PC-3 (cell line): Measurements from ENCODE around the gene SLC31A2. TPM values are rescaled to one million over a fixed set of nuclear protein-coding genes. Genes with fewer than 3 reads are reported as not detected.

Source experiments
- ATAC-seq: fragments of 200-7000 bp; cut with Tn5 transposase; 2 replicates; pipeline ENCODE4 v1.9.1; 2020; ENCODE audit warnings: mild to moderate bottlenecking, moderate library complexity
- BruUV-seq: library from RNA; stranded (reverse); fragments of 400-500 nt; replicated peaks from 2 replicates; lab custom pipeline; 2021; lab: Mats Ljungman, UMichigan
- CTCF ChIA-PET: fragments of 300-600 bp; sonication (Branson Sonifier 250); formaldehyde crosslinking; loops from one replicate; lab custom pipeline; 2022; ENCODE audit warnings: antibody characterized with exemption; lab: Charles Lee
- POLR2A ChIA-PET: fragments of 300-600 bp; sonication (Branson Sonifier 250); formaldehyde crosslinking; loops from one replicate; lab custom pipeline; 2022; ENCODE audit warnings: antibody characterized with exemption; ENCODE audit not compliant: unreplicated experiment; lab: Charles Lee
- DNase-seq: peaks from one replicate; pipeline ENCODE4 v3.0.0-alpha.2; 2015
- H2AFZ ChIP-seq: fragments of 300-600 bp; sonication (generic); 2 replicates; pipeline ENCODE4 v1.6.0; 2016; ENCODE audit warnings: antibody characterized with exemption, low read length
- H3F3A ChIP-seq: fragments of 300-600 bp; sonication (generic); one replicate; pipeline ENCODE4 v1.6.0; 2017; ENCODE audit warnings: antibody characterized with exemption, low read length, control low read depth, mild to moderate bottlenecking; ENCODE audit not compliant: unreplicated experiment
- H3K27ac ChIP-seq: fragments of 300-600 bp; sonication (generic); 2 replicates; pipeline ENCODE4 v1.5.1; 2016; ENCODE audit warnings: mild to moderate bottlenecking, low read length
- H3K27me3 ChIP-seq: fragments of 300-600 bp; sonication (generic); 2 replicates; pipeline ENCODE4 v1.6.1; 2016; ENCODE audit warnings: low read length, mixed read lengths
- H3K36me3 ChIP-seq: fragments of 300-600 bp; sonication (generic); 2 replicates; pipeline ENCODE4 v1.6.1; 2016; ENCODE audit warnings: low read depth, mixed run types, low read length, mixed read lengths
- H3K4me1 ChIP-seq: fragments of 300-600 bp; sonication (generic); 2 replicates; pipeline ENCODE4 v1.5.1; 2016; ENCODE audit warnings: low read length; ENCODE audit not compliant: insufficient read depth
- H3K4me2 ChIP-seq: fragments of 300-600 bp; sonication (generic); 2 replicates; pipeline ENCODE4 v1.6.0; 2016; ENCODE audit warnings: low read length
- H3K4me3 ChIP-seq: fragments of 300-600 bp; sonication (generic); 2 replicates; pipeline ENCODE4 v1.5.1; 2016; ENCODE audit warnings: mild to moderate bottlenecking, low read length, mixed read lengths
- H3K79me2 ChIP-seq: fragments of 300-600 bp; sonication (generic); 2 replicates; pipeline ENCODE4 v1.6.1; 2017; ENCODE audit warnings: low read length, mixed read lengths
- H3K9ac ChIP-seq: fragments of 300-600 bp; sonication (generic); 2 replicates; pipeline ENCODE4 v1.6.0; 2016; ENCODE audit warnings: mild to moderate bottlenecking, low read length
- H3K9me2 ChIP-seq: fragments of 300-600 bp; sonication (generic); replicated peaks from 2 replicates; pipeline ENCODE4 v1.6.1; 2016; ENCODE audit warnings: mixed run types, low read length, mixed read lengths
- H3K9me3 ChIP-seq: fragments of 300-600 bp; sonication (generic); 2 replicates; pipeline ENCODE4 v1.6.1; 2016; ENCODE audit warnings: low read length, mixed read lengths
- H4K20me1 ChIP-seq: fragments of 300-600 bp; sonication (generic); 2 replicates; pipeline ENCODE4 v1.6.1; 2016; ENCODE audit warnings: low read length, mixed read lengths
- EZH2 ChIP-seq: fragments of 300-600 bp; sonication (generic); IDR thresholded peaks from one replicate; pipeline ENCODE4 v1.6.1; 2017; ENCODE audit warnings: antibody characterized with exemption, mild to moderate bottlenecking, low read length; ENCODE audit not compliant: unreplicated experiment
- EZH2phosphoT487 ChIP-seq: fragments of 300-600 bp; sonication (generic); IDR thresholded peaks from 2 replicates; pipeline ENCODE4 v1.6.1; 2018; ENCODE audit warnings: mild to moderate bottlenecking, antibody characterized with exemption, low read length, borderline replicate concordance
- intact Hi-C: fragments of 100-400 bp; cut with micrococcal nuclease; formaldehyde crosslinking; loops from 2 replicates; pipeline ENCODE4 v1.9.0; 2023
- total RNA-seq: library from RNA; depleted of rRNA; stranded (reverse); fragments of >200 nt; gene quantifications from 2 replicates; pipeline ENCODE4 v1.2.3, GENCODE V29; 2014
- TF ChIP-seq, protein P1 (sequence below): fragments of 300-600 bp; sonication (generic); conservative IDR thresholded peaks from 2 replicates; pipeline ENCODE4 v1.5.1; 2017; ENCODE audit warnings: antibody characterized with exemption, low read depth, mild to moderate bottlenecking, low read length

SLC31A2 gene
- total RNA-seq, 1 experiment from 2014 or later = 3.6 TPM

DNA sequence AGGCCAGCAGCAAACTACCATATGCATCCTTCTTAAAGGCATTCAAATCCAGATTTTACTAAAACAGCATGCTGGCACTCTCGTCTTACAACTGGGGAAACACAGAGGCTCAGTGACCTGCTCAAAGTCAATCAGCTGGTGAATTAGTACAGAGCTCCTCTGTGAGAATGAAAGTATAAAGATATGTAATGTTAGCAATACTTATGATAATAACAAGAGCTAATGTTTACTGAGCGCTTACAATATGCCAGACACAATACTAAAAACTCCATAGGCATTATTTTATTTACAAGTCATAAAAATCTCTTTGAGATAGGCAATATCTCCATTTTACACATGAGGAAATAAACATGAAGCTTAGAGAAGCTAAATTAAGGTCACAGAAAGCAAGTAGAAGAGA, 41.6 kb downstream of the SLC31A2 start:
- no peak for ATAC-seq
- CTCF ChIA-PET = no interaction called here
- H4K20me1 ChIP-seq = no peaks in the 10 kb centered on the region
- POLR2A ChIA-PET = no interaction called here
- no peaks in the 10 kb centered on the region for H3K9me3 ChIP-seq
- no peaks in the 10 kb centered on the region for H3K27me3 ChIP-seq
- no peaks in the 10 kb centered on the region for H3K79me2 ChIP-seq
- DNase-seq = no peak
- no peak overlapping the region for H3K4me3 ChIP-seq
- no peak overlapping the region for H3K9ac ChIP-seq
- H3K27ac ChIP-seq = no peak overlapping the region
- no peak overlapping the region for H3K4me2 ChIP-seq
- TF ChIP-seq EZH2phosphoT487 = no peak
- TF ChIP-seq EZH2 = no peak
- TF ChIP-seq, protein P1, sequence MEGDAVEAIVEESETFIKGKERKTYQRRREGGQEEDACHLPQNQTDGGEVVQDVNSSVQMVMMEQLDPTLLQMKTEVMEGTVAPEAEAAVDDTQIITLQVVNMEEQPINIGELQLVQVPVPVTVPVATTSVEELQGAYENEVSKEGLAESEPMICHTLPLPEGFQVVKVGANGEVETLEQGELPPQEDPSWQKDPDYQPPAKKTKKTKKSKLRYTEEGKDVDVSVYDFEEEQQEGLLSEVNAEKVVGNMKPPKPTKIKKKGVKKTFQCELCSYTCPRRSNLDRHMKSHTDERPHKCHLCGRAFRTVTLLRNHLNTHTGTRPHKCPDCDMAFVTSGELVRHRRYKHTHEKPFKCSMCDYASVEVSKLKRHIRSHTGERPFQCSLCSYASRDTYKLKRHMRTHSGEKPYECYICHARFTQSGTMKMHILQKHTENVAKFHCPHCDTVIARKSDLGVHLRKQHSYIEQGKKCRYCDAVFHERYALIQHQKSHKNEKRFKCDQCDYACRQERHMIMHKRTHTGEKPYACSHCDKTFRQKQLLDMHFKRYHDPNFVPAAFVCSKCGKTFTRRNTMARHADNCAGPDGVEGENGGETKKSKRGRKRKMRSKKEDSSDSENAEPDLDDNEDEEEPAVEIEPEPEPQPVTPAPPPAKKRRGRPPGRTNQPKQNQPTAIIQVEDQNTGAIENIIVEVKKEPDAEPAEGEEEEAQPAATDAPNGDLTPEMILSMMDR = no peak
- H2AFZ ChIP-seq = no peak overlapping the region
- no peaks in the 10 kb centered on the region for H3K9me2 ChIP-seq
- H3K4me1 ChIP-seq = peaks cover 14% of the 10 kb centered on the region
- intact Hi-C loops = no loop called here
- no TSS peak for BruUV-seq
- H3K36me3 ChIP-seq = peaks cover 20% of the 10 kb centered on the region
- H3F3A ChIP-seq = no peaks in the 10 kb centered on the region

DNA sequence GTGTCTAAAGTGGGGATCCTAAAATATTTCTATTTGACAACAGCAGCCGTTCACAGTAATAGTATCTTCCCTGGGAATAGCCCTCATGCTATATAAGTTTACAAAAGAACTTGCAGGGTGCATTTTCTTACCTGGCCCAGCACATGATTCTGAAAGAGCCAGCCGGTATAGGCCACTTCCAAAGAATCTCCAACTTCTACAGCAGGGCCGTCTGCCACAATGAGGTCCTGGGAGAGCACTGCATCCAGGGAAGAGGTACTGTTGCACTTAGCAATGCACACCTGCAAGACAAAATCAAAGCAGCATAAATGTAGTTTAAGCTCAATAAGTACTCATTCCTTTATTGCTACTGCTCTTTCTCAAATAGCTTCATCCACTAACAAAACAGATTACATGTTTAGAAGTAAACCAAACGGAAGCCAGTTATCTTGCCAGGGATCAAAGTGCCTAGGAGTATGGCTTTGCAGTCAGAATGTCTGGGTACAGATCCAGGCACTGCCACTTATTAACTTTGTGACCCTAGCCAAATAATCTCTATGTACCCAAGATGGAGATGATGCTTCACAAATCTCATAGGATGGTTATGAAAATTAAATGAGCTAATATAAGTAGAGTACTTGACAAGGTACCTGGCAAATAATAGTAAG, 49.0 kb downstream of the SLC31A2 start:
- BruUV-seq = no TSS peak
- no peak for ATAC-seq

DNA sequence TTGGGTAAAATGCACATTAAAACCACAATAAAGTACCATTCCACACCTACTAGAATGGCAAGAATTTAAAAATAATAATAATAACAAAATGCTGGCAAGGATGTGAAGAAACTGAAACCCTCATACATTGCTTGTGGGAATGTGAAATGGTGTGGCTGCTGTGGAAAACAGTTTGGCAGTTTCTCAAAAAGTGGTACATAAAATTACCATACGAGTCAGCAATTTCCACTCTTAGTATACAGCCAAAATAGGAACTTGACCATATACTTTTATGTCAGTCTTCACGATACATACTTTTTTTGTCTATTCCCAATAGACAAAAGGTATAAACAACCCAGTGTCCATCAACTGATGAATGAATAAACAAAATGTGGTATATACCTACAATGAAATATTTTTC, 54.6 kb downstream of the SLC31A2 start:
- H3K4me1 ChIP-seq = no peaks in the 10 kb centered on the region
- no peak overlapping the region for H3K9ac ChIP-seq
- no peak overlapping the region for H3K4me3 ChIP-seq
- ChIA-PET CTCF (no interaction called here), POLR2A (no interaction called here)
- H2AFZ ChIP-seq = no peak overlapping the region
- no peaks in the 10 kb centered on the region for H3K9me2 ChIP-seq
- H3K27ac ChIP-seq = no peak overlapping the region
- DNase-seq (no peak), ATAC-seq (no peak)
- H3K36me3 ChIP-seq = no peaks in the 10 kb centered on the region
- H3K27me3 ChIP-seq = no peaks in the 10 kb centered on the region
- H3K9me3 ChIP-seq = no peaks in the 10 kb centered on the region
- TF ChIP-seq EZH2phosphoT487 (no peak), EZH2 (no peak)
- TF ChIP-seq, protein P1 = no peak
- H3K4me2 ChIP-seq = no peak overlapping the region
- no peaks in the 10 kb centered on the region for H3F3A ChIP-seq
- no peaks in the 10 kb centered on the region for H4K20me1 ChIP-seq
- BruUV-seq = no TSS peak
- H3K79me2 ChIP-seq = no peaks in the 10 kb centered on the region
- intact Hi-C loops = no loop called here

More for the DNA sequence above, 49.0 kb downstream of the SLC31A2 start:
- H3K79me2 ChIP-seq = no peaks in the 10 kb centered on the region
- H3K9me3 ChIP-seq = no peaks in the 10 kb centered on the region
- H3F3A ChIP-seq = no peaks in the 10 kb centered on the region
- no peak for DNase-seq
- H3K36me3 ChIP-seq = peaks cover 7% of the 10 kb centered on the region; the same call in 1 of the 2 replicates
- intact Hi-C loops = no loop called here
- no peaks in the 10 kb centered on the region for H3K27me3 ChIP-seq
- ChIA-PET POLR2A (no interaction called here), CTCF (interaction anchor here (0.6 kb wide), 1 partner anchor 170 kb away, joined by 5 read pairs; no protein-coding TSS in a partner anchor)
- H3K9ac ChIP-seq = no peak overlapping the region
- no peak overlapping the region for H2AFZ ChIP-seq
- no peaks in the 10 kb centered on the region for H4K20me1 ChIP-seq
- H3K4me1 ChIP-seq = no peaks in the 10 kb centered on the region
- no peak overlapping the region for H3K27ac ChIP-seq
- no peaks in the 10 kb centered on the region for H3K9me2 ChIP-seq
- no peak for TF ChIP-seq EZH2
- TF ChIP-seq, protein P1 = no peak
- TF ChIP-seq EZH2phosphoT487 = no peak
- no peak overlapping the region for H3K4me3 ChIP-seq
- H3K4me2 ChIP-seq = no peak overlapping the region
